ENCODE data around the gene RUNX1.

GRCh38 chr21:34770576-34770975 lies 278.5 kb downstream of the RUNX1 start:
- no peak for TF ChIP-seq CTCF (IDR thresholded peaks at IDR 0.05)
- TF ChIP-seq ZFX (IDR thresholded peaks at IDR 0.05; ENCODE audit: borderline replicate concordance) = no peak

All from 22Rv1 (cell line).